Pancreas (tissue), 10 donors: ENCODE results near the gene TMEM120B. TPM values are rescaled to one million over a fixed set of nuclear protein-coding genes. Genes with fewer than 3 reads are reported as not detected.
"Not testable (repeated sequence)": the region's sequence is repeated elsewhere in the genome, so short reads cannot be mapped to it uniquely, and the experiment has no call there.

ENCODE experiments used
- ATAC-seq, 4 donors: fragments of 200-7000 bp; cut with Tn5 transposase; one replicate each; pipeline versions ENCODE4 v1.8.0 to v1.9.1; 2020; ENCODE audit warnings: mild to moderate bottlenecking in 4 of 4, moderate library complexity in 4 of 4
- DNase-seq, 6 donors: peaks; one replicate each; pipeline ENCODE4 v3.0.0-alpha.2; 2020
- FAIRE-seq: peaks from 2 replicates; lab custom pipeline; 2012; peaks lifted over from hg19 to GRCh38; lab: Jason Lieb, UNC
- H3K27ac ChIP-seq, 4 donors: fragments of 200-600 bp; sonication (generic); 1 replicate in 3 of 4; 2 replicates in 1 of 4; pipeline versions ENCODE4 v1.5.0 to v1.8.0; 2020
- H3K27me3 ChIP-seq, 4 donors: fragments of 200-600 bp; one replicate each; pipeline ENCODE4 v1.8.0; 2021
- H3K36me3 ChIP-seq, 3 donors: fragments of 200-600 bp; sonication (generic) in 1 of 3; one replicate each; pipeline versions ENCODE4 v1.5.0 to v1.8.0; 2020 to 2021
- H3K4me1 ChIP-seq, 3 donors: fragments of 200-600 bp; one replicate each; pipeline ENCODE4 v1.8.0; 2021
- H3K4me3 ChIP-seq, 4 donors: fragments of 200-600 bp; sonication (generic) in 2 of 4; one replicate each; pipeline versions ENCODE4 v1.5.0 to v1.8.0; 2020 to 2021
- H3K9me3 ChIP-seq, 4 donors: fragments of 200-600 bp; one replicate each; pipeline ENCODE4 v1.8.0; 2021
- CTCF ChIP-seq, 4 donors: fragments of 200-600 bp; sonication (generic) in 3 of 4; IDR thresholded peaks; one replicate each; pipeline versions ENCODE4 v1.5.0 to v1.8.0; 2021; ENCODE audit warnings: antibody characterized with exemption in 4 of 4
- WGBS, 2 donors: extraction: QIAGEN DNeasy Blood & Tissue Kit; methylation state at CpG; one replicate each; pipeline ENCODE4 v1.1.7; 2013; 5-methylcytosine and 5-hydroxymethylcytosine counted together
- intact Hi-C, 3 donors: fragments of 100-400 bp; cut with DNase I; formaldehyde crosslinking; loops; one replicate each; pipeline versions ENCODE4 v1.11.1 to v1.14.2; 2022
- polyA plus RNA-seq, 2 donors: library from polyadenylated mRNA; stranded (reverse); fragments of 200-250 nt; gene quantifications; one replicate each; pipeline ENCODE4 v1.2.3, GENCODE V29; 2013
- total RNA-seq, 6 donors: library from RNA; stranded (reverse); fragmentation: NEBNext Ultra II Directional in 4 of 6; extraction: Animal tissue kit (Norgen Biotek cat#: 25700) in 4 of 6; gene quantifications; one replicate each; pipeline versions ENCODE4 v1.2.1 to v1.2.4, GENCODE V29; 2021 to 2023
- donor health status: healthy with polysubstance abuse.
- donor health status: DM: no; HTN: no; CAD: no; lungs with moderate emphysema.
- donor health status: DM: no; HTN: no; CAD: no.
- donor health status: control.
- donor health status: control.
- donor health status: Bipolar disorder and iron deficiency.
- donor health status: DM: yes; HTN: yes; CAD: no.
- donor health status: DM: no; HTN: no; CAD: no.
- donor health status: DM: no; HTN: no; CAD: no.
- donor health status: DM: yes; HTN: yes; CAD: no.

The TMEM120B gene
- total and polyA plus RNA-seq, 8 donors, result 8.2 to 19.8 (median 11.4) TPM

GRCh38 chr12:121740847-121741246 lies 28.3 kb downstream of the TMEM120B start:
- no peaks in the 10 kb centered on the region for H3K4me1 ChIP-seq
- ATAC-seq (no peak), FAIRE-seq (no peak), DNase-seq (no peak)
- H3K27ac ChIP-seq, result no peak overlapping the region
- H3K4me3 ChIP-seq, result no peak overlapping the region
- H3K36me3 ChIP-seq, result no peaks in the 10 kb centered on the region
- no peaks in the 10 kb centered on the region for H3K9me3 ChIP-seq
- 94% methylated on average over 4 of the region's 4 CpGs for WGBS, 2 donors
- TF ChIP-seq CTCF (IDR thresholded peaks at IDR 0.05), result no peak
- H3K27me3 ChIP-seq, result no peaks in the 10 kb centered on the region
- intact Hi-C loops, result no loop called here

- Histone ChIP-seq H3K27ac (no peak overlapping the region), H3K36me3 (no peaks in the 10 kb centered on the region), H3K4me1 (no peaks in the 10 kb centered on the region), H3K4me3 (no peak overlapping the region), H3K9me3 (no peaks in the 10 kb centered on the region), H3K27me3 (no peaks in the 10 kb centered on the region)
- 93 to 94% methylated on average over 6 of the region's 6 CpGs for WGBS, 2 donors
- FAIRE-seq (no peak), DNase-seq (no peak), ATAC-seq (no peak)
- intact Hi-C loops, result no loop called here
- TF ChIP-seq CTCF (IDR thresholded peaks at IDR 0.05), result no peak
These were observed 29.2 kb downstream of the TMEM120B start for GRCh38 chr12:121741743-121742142.

- DNase-seq, H3K27me3 ChIP-seq, H3K4me1 ChIP-seq, H3K36me3 ChIP-seq, intact Hi-C loops, ATAC-seq, FAIRE-seq, H3K9me3 ChIP-seq, H3K4me3 ChIP-seq, H3K27ac ChIP-seq: not testable (repeated sequence)
- 96 to 97% methylated on average over 5 of the region's 5 CpGs for WGBS, 2 donors
These were observed 33.0 kb downstream of the TMEM120B start for GRCh38 chr12:121745545-121745944.

GRCh38 chr12:121748218-121748570 lies 35.6 kb downstream of the TMEM120B start:
- no peaks in the 10 kb centered on the region for H3K27me3 ChIP-seq
- intact Hi-C loops, result no loop called here
- 69 to 72% methylated on average over 9 to 13 of the region's 13 CpGs for WGBS, 2 donors
- H3K4me1 ChIP-seq, result no peaks in the 10 kb centered on the region
- H3K4me3 ChIP-seq, result no peak overlapping the region
- FAIRE-seq (no peak), DNase-seq (no peak), ATAC-seq (no peak)
- H3K9me3 ChIP-seq, result no peaks in the 10 kb centered on the region
- no peak overlapping the region for H3K27ac ChIP-seq
- peaks cover 0 to 5% (median 0%) of the 10 kb centered on the region in 3 donors for H3K36me3 ChIP-seq
- TF ChIP-seq CTCF (IDR thresholded peaks at IDR 0.05), result no peak

- H3K27me3 ChIP-seq, result no peaks in the 10 kb centered on the region
- H3K4me1 ChIP-seq, result no peaks in the 10 kb centered on the region
- H3K9me3 ChIP-seq, result no peaks in the 10 kb centered on the region
- no peak for FAIRE-seq
- intact Hi-C loops, result no loop called here
- H3K27ac ChIP-seq, result no peak overlapping the region
- TF ChIP-seq CTCF (IDR thresholded peaks at IDR 0.05), result no peak
- 72 to 73% methylated on average over 17 of the region's 17 CpGs for WGBS, 2 donors
- H3K36me3 ChIP-seq, result peaks cover 0 to 5% (median 0%) of the 10 kb centered on the region in 3 donors
- DNase-seq, result no peak
- no peak overlapping the region for H3K4me3 ChIP-seq
- ATAC-seq, result peak in 2 of 4 donors; percentile 54 to 73
These were observed 36.2 kb downstream of the TMEM120B start for GRCh38 chr12:121748571-121749265.
